Stomach (tissue), 9 donors: ENCODE results near the gene ITGA3. TPM values are rescaled to one million over a fixed set of nuclear protein-coding genes. Genes with fewer than 3 reads are reported as not detected.

Experiments
- DNase-seq, 2 donors: peaks; one replicate each; pipeline versions ENCODE4 v3.0.0 to v3.0.0-alpha.2; 2013 to 2019
- H3K27ac ChIP-seq, 5 donors: fragments of 200-600 bp in 4 of 5; sonication (generic) in 4 of 5; one replicate each; pipeline ENCODE4 v1.5.1; 2013 to 2019; ENCODE audit warnings: mild to moderate bottlenecking in 1 of 5, moderate library complexity in 1 of 5
- H3K27me3 ChIP-seq, 3 donors: fragments of 200-600 bp; sonication (generic); one replicate each; pipeline ENCODE4 v1.5.1; 2017 to 2019; ENCODE audit warnings: mixed run types in 1 of 3
- H3K36me3 ChIP-seq, 4 donors: fragments of 200-600 bp; sonication (generic); 1 replicate in 3 of 4; 2 replicates in 1 of 4; pipeline ENCODE4 v1.5.1; 2016 to 2019
- H3K4me1 ChIP-seq, 4 donors: fragments of 200-600 bp; sonication (generic); one replicate each; pipeline ENCODE4 v1.5.1; 2016 to 2019
- H3K4me3 ChIP-seq, 4 donors: fragments of 200-600 bp; sonication (generic) in 3 of 4; one replicate each; pipeline ENCODE4 v1.5.1; 2016 to 2019; ENCODE audit warnings: mild to moderate bottlenecking in 1 of 4
- H3K9me3 ChIP-seq, 4 donors: fragments of 200-600 bp; sonication (generic); one replicate each; pipeline ENCODE4 v1.5.1; 2016 to 2019
- EP300 ChIP-seq: sonication (generic); formaldehyde crosslinking; IDR thresholded peaks from one replicate; pipeline ENCODE4 v1.6.1; 2017; ENCODE audit warnings: antibody characterized with exemption
- POLR2A ChIP-seq, 4 donors: fragments of 450-650 bp; IDR thresholded peaks; one replicate each; pipeline ENCODE4 v1.6.1; 2016; ENCODE audit warnings: antibody characterized with exemption in 4 of 4, control low read depth in 2 of 4, mild to moderate bottlenecking in 1 of 4, moderate library complexity in 1 of 4
- POLR2AphosphoS5 ChIP-seq, 3 donors: sonication (generic); formaldehyde crosslinking; IDR thresholded peaks; one replicate each; pipeline ENCODE4 v1.6.1; 2016; ENCODE audit warnings: antibody characterized with exemption in 3 of 3
- WGBS, 5 donors: extraction: QIAGEN DNeasy Blood & Tissue Kit in 3 of 5; methylation state at CpG; one replicate each; pipeline versions ENCODE4 v1.1.5 to v1.1.7; 2013 to 2018; 5-methylcytosine and 5-hydroxymethylcytosine counted together
- intact Hi-C: fragments of 100-400 bp; cut with DNase I; formaldehyde crosslinking; loops from one replicate; pipeline ENCODE4 v1.15.1; 2023; ENCODE audit warnings: low total_unique reads
- polyA plus RNA-seq, 3 donors: library from polyadenylated mRNA; stranded (reverse); fragments of 200-250 nt; gene quantifications; one replicate each; pipeline ENCODE4 v1.2.3, GENCODE V29; 2013
- total RNA-seq, 5 donors: library from RNA; depleted of rRNA; stranded (reverse); fragments of >200 nt; gene quantifications; one replicate each; pipeline versions ENCODE4 v1.1.0 to v1.2.3, GENCODE V29; 2014 to 2016
- TF ChIP-seq, protein P1 (sequence below), 7 experiments: fragments of 450-650 bp in 4 of 7; fragments of 200-600 bp in 3 of 7; sonication (generic) in 3 of 7; IDR thresholded peaks; one replicate each; pipeline ENCODE4 v1.5.1; 2016 to 2019; ENCODE audit warnings: antibody characterized with exemption in 7 of 7, control low read depth in 2 of 7, mild to moderate bottlenecking in 1 of 7
- donor health status: healthy with polysubstance abuse.
- donor health status: Bipolar disorder and iron deficiency.
- donor health status: healthy.

The ITGA3 gene
- total and polyA plus RNA-seq, 8 donors, result 6.9 to 698 (median 73.9) TPM

DNA sequence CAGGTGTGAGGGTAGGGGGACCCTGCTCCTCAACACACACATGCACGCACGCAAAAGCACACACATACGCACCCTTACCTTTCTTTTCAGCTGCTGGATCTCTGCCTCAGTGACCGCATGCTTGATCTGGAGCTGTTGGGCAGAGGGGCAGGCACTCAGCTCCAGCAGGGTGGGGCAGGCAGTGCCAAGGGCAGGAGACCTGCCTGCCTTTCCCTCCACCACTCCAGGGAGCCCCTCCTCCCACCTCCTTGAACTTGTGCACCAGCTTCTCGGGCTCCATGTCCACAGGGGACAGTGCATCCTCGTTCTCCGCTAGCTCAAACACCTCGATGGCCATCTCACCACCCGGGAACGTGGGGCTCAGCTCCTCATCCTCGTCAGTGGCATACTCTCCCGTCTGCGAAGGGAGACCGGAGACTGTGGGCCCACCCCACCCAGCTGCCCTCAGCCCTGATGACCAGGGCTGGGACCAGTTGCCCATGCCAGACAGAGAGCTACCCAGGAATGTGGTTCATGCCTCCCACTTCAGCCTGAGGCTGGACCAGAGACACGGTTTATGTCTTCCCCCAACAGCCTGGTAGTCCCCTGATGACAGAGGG lies 83.4 kb downstream of the ITGA3 start:
- TF ChIP-seq EP300, result no peak
- no peak for TF ChIP-seq POLR2A (IDR thresholded peaks at IDR 0.05)
- TF ChIP-seq POLR2AphosphoS5 (IDR thresholded peaks at IDR 0.05), result no peak
- TF ChIP-seq, protein P1, sequence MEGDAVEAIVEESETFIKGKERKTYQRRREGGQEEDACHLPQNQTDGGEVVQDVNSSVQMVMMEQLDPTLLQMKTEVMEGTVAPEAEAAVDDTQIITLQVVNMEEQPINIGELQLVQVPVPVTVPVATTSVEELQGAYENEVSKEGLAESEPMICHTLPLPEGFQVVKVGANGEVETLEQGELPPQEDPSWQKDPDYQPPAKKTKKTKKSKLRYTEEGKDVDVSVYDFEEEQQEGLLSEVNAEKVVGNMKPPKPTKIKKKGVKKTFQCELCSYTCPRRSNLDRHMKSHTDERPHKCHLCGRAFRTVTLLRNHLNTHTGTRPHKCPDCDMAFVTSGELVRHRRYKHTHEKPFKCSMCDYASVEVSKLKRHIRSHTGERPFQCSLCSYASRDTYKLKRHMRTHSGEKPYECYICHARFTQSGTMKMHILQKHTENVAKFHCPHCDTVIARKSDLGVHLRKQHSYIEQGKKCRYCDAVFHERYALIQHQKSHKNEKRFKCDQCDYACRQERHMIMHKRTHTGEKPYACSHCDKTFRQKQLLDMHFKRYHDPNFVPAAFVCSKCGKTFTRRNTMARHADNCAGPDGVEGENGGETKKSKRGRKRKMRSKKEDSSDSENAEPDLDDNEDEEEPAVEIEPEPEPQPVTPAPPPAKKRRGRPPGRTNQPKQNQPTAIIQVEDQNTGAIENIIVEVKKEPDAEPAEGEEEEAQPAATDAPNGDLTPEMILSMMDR (IDR thresholded peaks at IDR 0.05), result no peak
- intact Hi-C loops, result no loop called here
- peaks cover 6 to 46% (median 25%) of the 10 kb centered on the region in 4 donors for H3K4me1 ChIP-seq
- no peak for DNase-seq
- no peak overlapping the region for H3K4me3 ChIP-seq
- no peaks in the 10 kb centered on the region for H3K9me3 ChIP-seq
- H3K27me3 ChIP-seq, result no peaks in the 10 kb centered on the region
- peak overlapping the region in 1 of 5 donors; percentile 60 for H3K27ac ChIP-seq
- H3K36me3 ChIP-seq, result peaks cover 84 to 100% (median 100%) of the 10 kb centered on the region in 4 donors
- 86 to 93% (median 90%) methylated on average over 15 of the region's 15 CpGs for WGBS, 5 donors

Other genes with a start within 250 kb of the ITGA3 start
- gene TAC4, start 208.0 kb upstream of the ITGA3 start, total RNA-seq, result not detected
- not detected for gene TAC4, start 208.0 kb upstream of the ITGA3 start, polyA plus RNA-seq
- not detected for gene DLX4, start 86.9 kb upstream of the ITGA3 start, total RNA-seq
- gene DLX4, start 86.9 kb upstream of the ITGA3 start, polyA plus RNA-seq, result under 1 TPM in 2 of 3 donors, not detected in 1; 0.31 to 0.40 TPM
- not detected for gene DLX3, start 60.9 kb upstream of the ITGA3 start, total RNA-seq
- under 1 TPM in 1 of 3 donors, not detected in 2; 0.68 TPM for gene DLX3, start 60.9 kb upstream of the ITGA3 start, polyA plus RNA-seq
- 100 to 1,000 TPM in 1 of 5 donors, 10 to 100 TPM in 2, 1 to 10 TPM in 2; 4.6 to 255 (median 31.2) TPM for gene PDK2, start 39.2 kb downstream of the ITGA3 start, total RNA-seq
- 10 to 100 TPM; 13.5 to 20.6 (median 20.1) TPM for gene PDK2, start 39.2 kb downstream of the ITGA3 start, polyA plus RNA-seq
- gene SAMD14, start 74.0 kb downstream of the ITGA3 start, total RNA-seq, result 10 to 100 TPM in 1 of 5 donors, 1 to 10 TPM in 2, not detected in 2; 1.5 to 87.0 (median 1.9) TPM
- 1 to 10 TPM; 1.3 to 2.3 (median 1.6) TPM for gene SAMD14, start 74.0 kb downstream of the ITGA3 start, polyA plus RNA-seq
- 10 to 100 TPM; 11.6 to 64.2 (median 22.5) TPM for gene PPP1R9B, start 94.6 kb downstream of the ITGA3 start, total RNA-seq
- 10 to 100 TPM; 13.1 to 28.8 (median 14.2) TPM for gene PPP1R9B, start 94.6 kb downstream of the ITGA3 start, polyA plus RNA-seq
- 10 to 100 TPM in 3 of 5 donors, 1 to 10 TPM in 2; 5.4 to 89.3 (median 21.4) TPM for gene SGCA, start 109.9 kb downstream of the ITGA3 start, total RNA-seq
- 10 to 100 TPM in 1 of 3 donors, 1 to 10 TPM in 2; 6.0 to 24.3 (median 8.7) TPM for gene SGCA, start 109.9 kb downstream of the ITGA3 start, polyA plus RNA-seq
- 1,000 to 10,000 TPM in 1 of 5 donors, 100 to 1,000 TPM in 3, 10 to 100 TPM in 1; 87.0 to 1,931 (median 219) TPM for gene COL1A1, start 145.5 kb downstream of the ITGA3 start, total RNA-seq
- gene COL1A1, start 145.5 kb downstream of the ITGA3 start, polyA plus RNA-seq, result 10 to 100 TPM; 17.9 to 60.0 (median 24.9) TPM
- gene TMEM92, start 218.4 kb downstream of the ITGA3 start, total RNA-seq, result 10 to 100 TPM in 3 of 5 donors, 1 to 10 TPM in 2; 2.7 to 24.9 (median 10.4) TPM
- 10 to 100 TPM in 2 of 3 donors, 1 to 10 TPM in 1; 9.7 to 16.3 (median 12.2) TPM for gene TMEM92, start 218.4 kb downstream of the ITGA3 start, polyA plus RNA-seq